ENCODE results near the gene OR2A14.
"Not testable (repeated sequence)": the region's sequence is repeated elsewhere in the genome, so short reads cannot be mapped to it uniquely, and the experiment has no call there.

The OR2A14 gene

GRCh38 chr7:144164784-144165183 lies 41.8 kb downstream of the OR2A14 start:
- no peak for DNase-seq (ENCODE audit: extremely low spot score)
- TF ChIP-seq CTCF (IDR thresholded peaks at IDR 0.05; ENCODE audit: control extremely low read depth, extremely low read depth, low read depth, missing control alignments) = no peak
- ChIA-PET CTCF (interaction anchor here (2.2 kb wide), 1 partner anchor 13 kb away, joined by 5 read pairs; no protein-coding TSS in a partner anchor), POLR2A (no interaction called here)

- CTCF ChIA-PET; POLR2A ChIA-PET; DNase-seq (ENCODE audit: extremely low spot score): not testable (repeated sequence)
Observed at GRCh38 chr7:144171594-144172350, 48.8 kb downstream of the OR2A14 start.

GRCh38 chr7:144174613-144175012 lies 51.6 kb downstream of the OR2A14 start:
- DNase-seq (ENCODE audit: extremely low spot score) = no peak
- no peak for TF ChIP-seq CTCF (IDR thresholded peaks at IDR 0.05; ENCODE audit: control extremely low read depth, extremely low read depth, low read depth, missing control alignments)
- ChIA-PET CTCF (interaction anchor here (0.9 to 1.0 kb wide), 2 partner anchors 46 to 217 kb away, joined by 3 read pairs; no protein-coding TSS in a partner anchor), POLR2A (no interaction called here)

GRCh38 chr7:144178380-144179164 lies 55.6 kb downstream of the OR2A14 start:
- peak; percentile 50 for TF ChIP-seq CTCF (IDR thresholded peaks at IDR 0.05; ENCODE audit: control extremely low read depth, extremely low read depth, low read depth, missing control alignments)
- DNase-seq (ENCODE audit: extremely low spot score); POLR2A ChIA-PET: not testable (repeated sequence)
- CTCF ChIA-PET = interaction anchor here (1.1 to 1.8 kb wide), 2 partner anchors 213 to 259 kb away, joined by 6 to 7 read pairs; no protein-coding TSS in a partner anchor

- POLR2A ChIA-PET = not testable (repeated sequence)
Observed at GRCh38 chr7:144179165-144179479, 56.1 kb downstream of the OR2A14 start.

More at GRCh38 chr7:144179165-144179479, 56.1 kb downstream of the OR2A14 start:
- CTCF ChIA-PET; DNase-seq (ENCODE audit: extremely low spot score): not testable (repeated sequence)
